ENCODE measurements around the gene SHB. TPM values are rescaled to one million over a fixed set of nuclear protein-coding genes. Genes with fewer than 3 reads are reported as not detected.

Gene SHB
- total RNA-seq, 1 experiment from 2014 or later, result 28.7 TPM

GRCh38 chr9:37992924-37993349 lies 76.1 kb downstream of the SHB start:
- ATAC-seq, result no peak
- BruUV-seq (replicated peaks), result no TSS peak
- Histone ChIP-seq H3K4me1 (ENCODE audit: control insufficient read depth in 1 of 2, insufficient read depth in 2 of 2, low read length in 2 of 2) (peaks cover 0 to 33% of the 10 kb centered on the region in 2 experiments; a peak in 1 of 4 replicates), H3K4me3 (replicated peaks in 1 of 2; ENCODE audit: low read depth in 1 of 2, low read length in 2 of 2) (no peak overlapping the region), H3K27ac (ENCODE audit: low read depth, low read length) (no peak overlapping the region), H3K9ac (ENCODE audit: low read length) (no peak overlapping the region), H3K9me2 (ENCODE audit: insufficient read depth) (no peaks in the 10 kb centered on the region), H4K20me1 (ENCODE audit: insufficient read depth) (no peaks in the 10 kb centered on the region), H3K4me2 (ENCODE audit: low read length) (no peak overlapping the region), H3K9me3 (ENCODE audit: control insufficient read depth in 1 of 2, insufficient read depth in 1 of 2, low read depth in 1 of 2, low read length in 2 of 2) (no peaks in the 10 kb centered on the region), H3K79me2 (ENCODE audit: insufficient read depth, low read length) (peaks cover 65% of the 10 kb centered on the region), H3K36me3 (ENCODE audit: control insufficient read depth in 1 of 2, insufficient read depth in 2 of 2, low read length in 2 of 2) (0 out of 4 replicates have a peak, but pooled peaks cover 0 to 4% of the 10 kb centered on the region in 2 experiments), H3K27me3 (ENCODE audit: insufficient read depth, low read length) (no peaks in the 10 kb centered on the region), H2AFZ (ENCODE audit: low read depth, low read length, poor library complexity, severe bottlenecking) (no peak overlapping the region)
- no peak for DNase-seq (ENCODE audit: low read depth, low spot score)
- TF ChIP-seq SIN3A (IDR thresholded peaks at IDR 0.05; ENCODE audit: low read depth) (no peak), CEBPB (IDR thresholded peaks at IDR 0.05; ENCODE audit: low read depth) (no peak), SRF (IDR thresholded peaks at IDR 0.05; ENCODE audit: low read depth) (no peak), FOSL1 (IDR thresholded peaks at IDR 0.05; ENCODE audit: low read depth) (no peak), POLR2AphosphoS5 (IDR thresholded peaks at IDR 0.05; ENCODE audit: low read depth, low read length) (no peak)
- ChIA-PET CTCF (no interaction called here), POLR2A (no interaction called here), RAD21 (ENCODE audit: low non-redundant PET in 1 of 2, low total read pairs in 2 of 2, uncharacterized antibody in 2 of 2, unreplicated experiment in 2 of 2) (no interaction called here)
- intact Hi-C loops (cut with micrococcal nuclease), result no loop called here

GRCh38 chr9:37990404-37991015 lies 78.5 kb downstream of the SHB start:
- RAD21 ChIA-PET (ENCODE audit: low non-redundant PET in 1 of 2, low total read pairs in 2 of 2, uncharacterized antibody in 2 of 2, unreplicated experiment in 2 of 2), result no interaction called here
- intact Hi-C loops (cut with micrococcal nuclease), result no loop called here
- H3K27ac ChIP-seq (ENCODE audit: low read depth, low read length), result no peak overlapping the region
- H3K4me2 ChIP-seq (ENCODE audit: low read length), result no peak overlapping the region
- CTCF ChIA-PET, result no interaction called here
- H3K9me2 ChIP-seq (ENCODE audit: insufficient read depth), result no peaks in the 10 kb centered on the region
- POLR2A ChIA-PET, result no interaction called here
- BruUV-seq (replicated peaks), result no TSS peak
- no peak overlapping the region for H3K4me3 ChIP-seq (replicated peaks in 1 of 2; ENCODE audit: low read depth in 1 of 2, low read length in 2 of 2)
- 0 out of 4 replicates have a peak, but pooled peaks cover 0 to 4% of the 10 kb centered on the region in 2 experiments for H3K36me3 ChIP-seq (ENCODE audit: control insufficient read depth in 1 of 2, insufficient read depth in 2 of 2, low read length in 2 of 2)
- no peak overlapping the region for H3K9ac ChIP-seq (ENCODE audit: low read length)
- H3K27me3 ChIP-seq (ENCODE audit: insufficient read depth, low read length), result no peaks in the 10 kb centered on the region
- no peaks in the 10 kb centered on the region for H3K9me3 ChIP-seq (ENCODE audit: control insufficient read depth in 1 of 2, insufficient read depth in 1 of 2, low read depth in 1 of 2, low read length in 2 of 2)
- no peak overlapping the region for H2AFZ ChIP-seq (ENCODE audit: low read depth, low read length, poor library complexity, severe bottlenecking)
- peaks cover 7 to 21% of the 10 kb centered on the region in 2 experiments for H3K4me1 ChIP-seq (ENCODE audit: control insufficient read depth in 1 of 2, insufficient read depth in 2 of 2, low read length in 2 of 2)
- no peaks in the 10 kb centered on the region for H4K20me1 ChIP-seq (ENCODE audit: insufficient read depth)
- peaks cover 69% of the 10 kb centered on the region for H3K79me2 ChIP-seq (ENCODE audit: insufficient read depth, low read length)
- ATAC-seq (no peak), DNase-seq (ENCODE audit: low read depth, low spot score) (no peak)
- TF ChIP-seq ELF1 (IDR thresholded peaks at IDR 0.05; ENCODE audit: borderline replicate concordance, low read depth), result no peak
- TF ChIP-seq YY1 (IDR thresholded peaks at IDR 0.05; ENCODE audit: extremely low read depth, insufficient replicate concordance, low read depth, low read length), result no peak
- TF ChIP-seq TCF7L2 (IDR thresholded peaks at IDR 0.05; ENCODE audit: borderline replicate concordance, extremely low read depth, insufficient read depth, insufficient read length), result no peak
- TF ChIP-seq CBX3 (IDR thresholded peaks at IDR 0.05; ENCODE audit: low read depth), result no peak
- no peak for TF ChIP-seq EZH2 (IDR thresholded peaks at IDR 0.05)
- TF ChIP-seq ZBTB33 (IDR thresholded peaks at IDR 0.05; ENCODE audit: extremely low read depth, insufficient replicate concordance, low read length), result no peak
- TF ChIP-seq SIN3A (IDR thresholded peaks at IDR 0.05; ENCODE audit: low read depth), result no peak
- no peak for TF ChIP-seq POLR2AphosphoS5 (IDR thresholded peaks at IDR 0.05; ENCODE audit: low read depth, low read length)
- TF ChIP-seq SRF (IDR thresholded peaks at IDR 0.05; ENCODE audit: low read depth), result no peak
- TF ChIP-seq CEBPB (IDR thresholded peaks at IDR 0.05; ENCODE audit: low read depth), result no peak
- TF ChIP-seq FOSL1 (IDR thresholded peaks at IDR 0.05; ENCODE audit: low read depth), result no peak
- no peak for TF ChIP-seq REST (IDR thresholded peaks at IDR 0.05; ENCODE audit: low read depth)
- no peak for TF ChIP-seq ATF3 (IDR thresholded peaks at IDR 0.05)
